D341Med (cell line): ENCODE data around the gene TOR3A.
"Not testable (repeated sequence)": the region's sequence is repeated elsewhere in the genome, so short reads cannot be mapped to it uniquely, and the experiment has no call there.

Experiments used
- DNase-seq: peaks from one replicate; pipeline ENCODE4 v3.0.0; 2012; ENCODE audit warnings: low spot score

Gene TOR3A

GRCh38 chr1:179081687-179082332 is at the start of gene TOR3A:
Gene TOR3A (plus strand): TSS chr1:179082070. CDS start chr1:179082129, 59 bp downstream.
- peak; percentile 90 for DNase-seq

GRCh38 chr1:179034720-179035119 is 47.1 kb upstream of the TOR3A start:
- DNase-seq = no peak

GRCh38 chr1:179036844-179037465 is 44.9 kb upstream of the TOR3A start:
- DNase-seq = no peak

- DNase-seq = no peak
Observed at GRCh38 chr1:179038528-179039281, 43.2 kb upstream of the TOR3A start.

GRCh38 chr1:179039502-179040174 is 42.2 kb upstream of the TOR3A start:
- not testable (repeated sequence) for DNase-seq

GRCh38 chr1:179040175-179040551 is 41.7 kb upstream of the TOR3A start:
- DNase-seq = not testable (repeated sequence)

- DNase-seq = no peak
Observed at GRCh38 chr1:179042087-179042486, 39.8 kb upstream of the TOR3A start.

GRCh38 chr1:179042700-179043099 is 39.2 kb upstream of the TOR3A start:
- no peak for DNase-seq

GRCh38 chr1:179043266-179043665 is 38.6 kb upstream of the TOR3A start:
- no peak for DNase-seq

- no peak for DNase-seq
Observed at GRCh38 chr1:179043907-179044306, 38.0 kb upstream of the TOR3A start.

- DNase-seq = no peak
Observed at GRCh38 chr1:179046808-179047635, 34.8 kb upstream of the TOR3A start.

GRCh38 chr1:179047636-179047997 is 34.3 kb upstream of the TOR3A start:
- no peak for DNase-seq

- no peak for DNase-seq
Observed at GRCh38 chr1:179048339-179049124, 33.3 kb upstream of the TOR3A start.

GRCh38 chr1:179052776-179053175 is 29.1 kb upstream of the TOR3A start:
- DNase-seq = no peak

- no peak for DNase-seq
Observed at GRCh38 chr1:179053486-179053885, 28.4 kb upstream of the TOR3A start.

- no peak for DNase-seq
Observed at GRCh38 chr1:179055937-179056336, 25.9 kb upstream of the TOR3A start.

GRCh38 chr1:179058487-179059483 is 23.1 kb upstream of the TOR3A start:
- DNase-seq = no peak

- DNase-seq = no peak
Observed at GRCh38 chr1:179061360-179062282, 20.2 kb upstream of the TOR3A start.

GRCh38 chr1:179066471-179066870 is 15.4 kb upstream of the TOR3A start:
- DNase-seq = no peak
